IMR-90 (cell line): Measurements from ENCODE around the gene DEDD2. TPM values are rescaled to one million over a fixed set of nuclear protein-coding genes. Genes with fewer than 3 reads are reported as not detected.

Source experiments
- ATAC-seq: fragments of 200-7000 bp; cut with Tn5 transposase; 2 replicates; pipeline ENCODE4 v1.9.1; 2020; ENCODE audit warnings: low read depth, mild to moderate bottlenecking, moderate library complexity
- BruUV-seq: library from RNA; stranded (reverse); fragments of 400-500 nt; replicated peaks from 2 replicates; lab custom pipeline; 2021; lab: Mats Ljungman, UMichigan
- CTCF ChIA-PET: fragments of 300-600 bp; formaldehyde crosslinking; extraction: SDS; loops from one replicate; lab custom pipeline; 2021; ENCODE audit warnings: antibody characterized with exemption; lab: Yijun Ruan, JAX
- POLR2A ChIA-PET: fragments of 300-600 bp; sonication (Branson Sonifier 250); formaldehyde crosslinking; loops from one replicate; lab custom pipeline; 2022; ENCODE audit warnings: antibody characterized with exemption; ENCODE audit not compliant: unreplicated experiment; lab: Charles Lee
- DNase-seq: peaks from one replicate; pipeline ENCODE4 v3.0.0; 2013
- H2AFZ ChIP-seq: replicated peaks from 2 replicates; pipeline ENCODE3; 2013; ENCODE audit warnings: low read length, mild to moderate bottlenecking; ENCODE audit not compliant: poor library complexity
- H2AK5ac ChIP-seq: 2 replicates; pipeline ENCODE4 v1.6.1; 2013; ENCODE audit warnings: low read depth, low read length, inconsistent platforms
- H2AK9ac ChIP-seq: replicated peaks from 2 replicates; pipeline ENCODE3; 2013; ENCODE audit warnings: mild to moderate bottlenecking, low read depth, low read length, moderate library complexity; ENCODE audit not compliant: poor library complexity
- H2BK120ac ChIP-seq: 2 replicates; pipeline ENCODE4 v1.6.1; 2013; ENCODE audit warnings: low read depth, low read length, inconsistent platforms
- H2BK15ac ChIP-seq: 3 replicates; pipeline ENCODE4 v1.6.1; 2013; ENCODE audit warnings: low read depth, low read length, inconsistent platforms
- H2BK20ac ChIP-seq: 2 replicates; pipeline ENCODE4 v1.6.1; 2013; ENCODE audit warnings: low read depth, mild to moderate bottlenecking, inconsistent platforms, low read length, moderate library complexity
- H2BK5ac ChIP-seq: 2 replicates; pipeline ENCODE4 v1.6.1; 2013; ENCODE audit warnings: mild to moderate bottlenecking, low read depth, low read length, inconsistent platforms; ENCODE audit not compliant: poor library complexity, severe bottlenecking
- H3K14ac ChIP-seq: replicated peaks from 2 replicates; pipeline ENCODE4 v1.6.1; 2013; ENCODE audit warnings: low read depth, low read length, inconsistent platforms
- H3K18ac ChIP-seq: 2 replicates; pipeline ENCODE4 v1.6.1; 2013; ENCODE audit warnings: low read depth, low read length, control low read depth
- H3K23ac ChIP-seq: 2 replicates; pipeline ENCODE4 v1.6.1; 2013; ENCODE audit warnings: low read depth, low read length, inconsistent platforms
- H3K27ac ChIP-seq: 2 replicates; pipeline ENCODE4 v1.5.1; 2013; ENCODE audit warnings: mild to moderate bottlenecking, control low read depth, low read length; ENCODE audit not compliant: insufficient read depth
- H3K27me3 ChIP-seq: 2 replicates; pipeline ENCODE4 v1.6.1; 2013; ENCODE audit warnings: low read length; ENCODE audit not compliant: control insufficient read depth, insufficient read depth
- H3K36me3 ChIP-seq: 2 replicates; pipeline ENCODE4 v1.6.1; 2013; ENCODE audit warnings: low read length, mixed read lengths; ENCODE audit not compliant: control insufficient read depth, insufficient read depth
- H3K4ac ChIP-seq: 2 replicates; pipeline ENCODE4 v1.6.1; 2013; ENCODE audit warnings: low read depth, low read length, inconsistent platforms
- H3K4me1 ChIP-seq: 2 replicates; pipeline ENCODE4 v1.6.1; 2013; ENCODE audit warnings: low read length, mixed read lengths; ENCODE audit not compliant: control insufficient read depth, insufficient read depth
- H3K4me2 ChIP-seq: 2 replicates; pipeline ENCODE4 v1.6.1; 2013; ENCODE audit warnings: low read depth, mild to moderate bottlenecking, control low read depth, low read length, moderate library complexity
- H3K4me3 ChIP-seq: 2 replicates; pipeline ENCODE4 v1.5.1; 2013; ENCODE audit warnings: low read depth, mild to moderate bottlenecking, control low read depth, low read length, moderate library complexity; ENCODE audit not compliant: insufficient read depth
- H3K56ac ChIP-seq: 2 replicates; pipeline ENCODE4 v1.6.1; 2013; ENCODE audit warnings: low read length, inconsistent platforms; ENCODE audit not compliant: insufficient read depth; ENCODE audit errors: extremely low read depth
- H3K79me1 ChIP-seq, 2 experiments: 2 replicates each; pipeline ENCODE4 v1.6.1; 2013; ENCODE audit warnings: low read length in 2 of 2, inconsistent platforms in 1 of 2, low read depth in 1 of 2
- H3K9ac ChIP-seq: 2 replicates; pipeline ENCODE4 v1.6.1; 2013; ENCODE audit warnings: low read depth, low read length, control low read depth
- H3K9me1 ChIP-seq: 2 replicates; pipeline ENCODE4 v1.6.1; 2013; ENCODE audit warnings: low read length, inconsistent platforms; ENCODE audit not compliant: insufficient read depth
- H3K9me3 ChIP-seq: 2 replicates; pipeline ENCODE4 v1.6.1; 2013; ENCODE audit warnings: low read length; ENCODE audit not compliant: control insufficient read depth, insufficient read depth
- H4K20me1 ChIP-seq: 2 replicates; pipeline ENCODE4 v1.6.1; 2013; ENCODE audit warnings: low read length, inconsistent platforms; ENCODE audit not compliant: insufficient read depth
- H4K5ac ChIP-seq: 2 replicates; pipeline ENCODE4 v1.6.1; 2013; ENCODE audit warnings: mild to moderate bottlenecking, low read depth, low read length, control low read depth
- H4K8ac ChIP-seq, 2 experiments: 2 replicates each; pipeline ENCODE4 v1.6.1; 2013; ENCODE audit warnings: low read depth in 2 of 2, low read length in 2 of 2, control low read depth in 1 of 2, inconsistent platforms in 1 of 2
- H4K91ac ChIP-seq: 2 replicates; pipeline ENCODE4 v1.6.1; 2013; ENCODE audit warnings: low read depth, low read length, inconsistent platforms; ENCODE audit not compliant: insufficient read depth
- BHLHE40 ChIP-seq: fragments of 150-350 bp; IDR thresholded peaks from 2 replicates; pipeline ENCODE4 v1.6.1; 2016; ENCODE audit warnings: mild to moderate bottlenecking, low read depth, low read length
- CHD1 ChIP-seq: IDR thresholded peaks from 2 replicates; pipeline ENCODE4 v1.6.1; 2012; ENCODE audit warnings: low read depth, low read length, improper control_type of control experiment
- ELK1 ChIP-seq: fragments of 150-350 bp; IDR thresholded peaks from 2 replicates; pipeline ENCODE4 v1.6.1; 2016; ENCODE audit warnings: low read depth, mild to moderate bottlenecking, low read length, moderate library complexity, borderline replicate concordance
- FOS ChIP-seq: fragments of 150-350 bp; IDR thresholded peaks from 2 replicates; pipeline ENCODE4 v1.6.1; 2016; ENCODE audit warnings: low read depth, low read length
- MXI1 ChIP-seq: IDR thresholded peaks from 2 replicates; pipeline ENCODE4 v1.6.1; 2012; ENCODE audit warnings: low read depth, mild to moderate bottlenecking, low read length, moderate library complexity, borderline replicate concordance
- NFE2L2 ChIP-seq: fragments of 150-350 bp; IDR thresholded peaks from 2 replicates; pipeline ENCODE4 v1.6.1; 2016; ENCODE audit warnings: low read depth, mild to moderate bottlenecking, low read length
- RCOR1 ChIP-seq: IDR thresholded peaks from 2 replicates; pipeline ENCODE4 v1.6.1; 2012; ENCODE audit warnings: mild to moderate bottlenecking, low read length, improper control_type of control experiment; ENCODE audit not compliant: insufficient replicate concordance
- USF2 ChIP-seq: fragments of 150-350 bp; IDR thresholded peaks from 2 replicates; pipeline ENCODE4 v1.6.1; 2017; ENCODE audit warnings: mild to moderate bottlenecking, antibody characterized with exemption, low read length, low read depth
- WGBS, 2 experiments: methylation state at CpG; one replicate each; pipeline versions ENCODE4 v1.1.5 to v1.1.7; 2013; ENCODE audit warnings: missing lambda C conversion rate in 2 of 2; ENCODE audit not compliant: insufficient read length in 1 of 2; ENCODE audit errors: extremely low coverage in 2 of 2; 5-methylcytosine and 5-hydroxymethylcytosine counted together
- dilution Hi-C: fragments of 300-500 bp; cut with HindIII; formaldehyde crosslinking; loops from one replicate; pipeline ENCODE4 v1.14.3; 2018; ENCODE audit warnings: low sequenced_read_pairs; ENCODE audit not compliant: unreplicated experiment
- in situ Hi-C: fragments of 300-500 bp; cut with MboI; formaldehyde crosslinking; loops from 3 replicates; pipeline ENCODE4 v1.14.3; 2019; ENCODE audit warnings: low sequenced_read_pairs, inconsistent platforms, mixed read lengths
- intact Hi-C: fragments of 100-400 bp; cut with micrococcal nuclease; formaldehyde crosslinking; loops from 2 replicates; pipeline ENCODE4 v1.10.0; 2022
- polyA plus RNA-seq, 3 experiments: library from polyadenylated mRNA; depleted of rRNA; stranded (reverse); fragments of >200 nt; gene quantifications; 2 replicates each; pipeline ENCODE4 v1.2.3, GENCODE V29; 2012; ENCODE audit warnings: low replicate concordance in 1 of 3
- total RNA-seq: library from RNA; depleted of rRNA; stranded (reverse); fragments of >200 nt; gene quantifications from 2 replicates; pipeline ENCODE4 v1.2.3, GENCODE V29; 2012

DEDD2 gene
- total and polyA plus RNA-seq, 2 of the 4 experiments (the other 2 are of a cell fraction), result 8.2 to 21.0 TPM

GRCh38 chr19:42200116-42200715 lies 17.3 kb downstream of the DEDD2 start:
- H3K4ac ChIP-seq, result no peak overlapping the region
- H2AFZ ChIP-seq, result no peak overlapping the region
- H3K36me3 ChIP-seq, result peaks cover 55% of the 10 kb centered on the region
- H2BK20ac ChIP-seq, result no peak overlapping the region
- dilution Hi-C loops (no loop called here), intact Hi-C loops (no loop called here), in situ Hi-C loops (no loop called here)
- no peak overlapping the region for H4K91ac ChIP-seq
- H2AK5ac ChIP-seq, result no peak overlapping the region
- CTCF ChIA-PET, result no interaction called here
- H3K4me3 ChIP-seq, result no peak overlapping the region
- BruUV-seq, result no TSS peak
- no peak overlapping the region for H3K56ac ChIP-seq
- H2AK9ac ChIP-seq, result no peak overlapping the region
- H3K27me3 ChIP-seq, result no peaks in the 10 kb centered on the region
- no peak overlapping the region for H3K9ac ChIP-seq
- no peak overlapping the region for H2BK120ac ChIP-seq
- peaks cover 26% of the 10 kb centered on the region for H3K9me1 ChIP-seq
- peaks cover 9% of the 10 kb centered on the region; the same call in 1 of the 2 replicates for H4K20me1 ChIP-seq
- WGBS, 2 experiments, result no CpG with 5 or more reads among the region's 5 CpGs
- H3K14ac ChIP-seq, result no peak overlapping the region
- no peak overlapping the region for H4K8ac ChIP-seq
- ATAC-seq (no peak), DNase-seq (no peak)
- H3K18ac ChIP-seq, result no peak overlapping the region
- H3K23ac ChIP-seq, result no peak overlapping the region
- H3K4me1 ChIP-seq, result 0 out of 2 replicates have a peak, but pooled peaks cover 2% of the 10 kb centered on the region
- no peak overlapping the region for H3K27ac ChIP-seq
- no peak overlapping the region for H2BK5ac ChIP-seq
- no peak for TF ChIP-seq CHD1
- no peak for TF ChIP-seq MXI1
- no peak for TF ChIP-seq ELK1
- TF ChIP-seq USF2, result no peak
- no peak for TF ChIP-seq RCOR1
- no peak for TF ChIP-seq BHLHE40
- no peak for TF ChIP-seq FOS
- no peak for TF ChIP-seq NFE2L2
- no peak overlapping the region for H4K5ac ChIP-seq
- POLR2A ChIA-PET, result no interaction called here
- H3K9me3 ChIP-seq, result no peaks in the 10 kb centered on the region
- no peak overlapping the region for H3K4me2 ChIP-seq
- peaks cover 12 to 70% of the 10 kb centered on the region in 2 experiments for H3K79me1 ChIP-seq
- H2BK15ac ChIP-seq, result no peak overlapping the region
